ENCODE data around the gene TMEM59L. TPM values are rescaled to one million over a fixed set of nuclear protein-coding genes. Genes with fewer than 3 reads are reported as not detected.

TMEM59L gene
- total RNA-seq, 4 donors from 2014 or later: 0.96 to 4.0 (median 2.0) TPM

DNA sequence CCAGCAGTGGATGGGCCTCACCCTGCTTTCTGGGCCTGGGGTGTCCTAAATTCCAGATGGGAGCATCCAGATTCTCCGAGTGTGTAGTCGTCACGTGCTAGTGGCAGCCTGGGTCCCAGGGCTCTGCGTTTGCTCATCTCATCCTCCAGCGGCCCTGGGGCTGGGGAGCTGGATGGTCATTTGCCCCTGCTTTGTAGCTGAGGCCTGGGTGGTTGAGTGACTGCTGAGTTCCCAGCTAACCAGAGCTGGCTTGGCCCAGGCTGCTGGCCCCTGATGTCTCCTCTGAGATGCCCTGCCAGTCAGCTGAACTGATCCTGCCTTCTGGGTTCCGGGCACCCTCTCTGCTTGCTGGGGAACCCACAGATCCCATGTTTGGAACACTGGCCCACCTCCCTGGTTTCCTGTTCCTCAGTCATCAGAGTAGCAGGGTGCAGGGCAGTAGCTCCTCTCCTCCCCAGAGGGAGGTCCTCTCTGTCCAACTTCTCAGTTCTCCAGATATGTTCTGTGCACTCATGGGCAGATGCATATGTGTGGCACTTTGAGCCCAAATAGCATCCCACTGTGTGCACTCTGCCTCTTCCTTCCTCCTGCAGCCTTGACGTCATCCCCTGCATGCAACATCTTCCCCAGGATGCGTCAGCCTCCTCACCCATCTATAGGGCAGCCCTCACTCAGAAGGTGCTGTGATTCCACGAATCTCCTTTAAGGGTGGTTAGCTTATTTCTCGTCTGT is 48.4 kb downstream of the TMEM59L start:
- WGBS, 2 donors (ENCODE audit: low coverage in 1 of 2): 50 to 80% methylated on average over 1 of the region's 10 CpGs
- Histone ChIP-seq H3K9me3 (no peaks in the 10 kb centered on the region), H3K27me3 (no peaks in the 10 kb centered on the region), H3K27ac (peak overlapping the region in 3 of 4 donors; percentile 77 to 86 (median 84)), H3K4me3 (no peak overlapping the region), H3K4me1 (peaks cover 0 to 100% (median 57%) of the 10 kb centered on the region in 3 donors), H3K36me3 (peaks cover 0 to 20% of the 10 kb centered on the region in 2 donors)
- TF ChIP-seq POLR2A (IDR thresholded peaks at IDR 0.05): no peak
- TF ChIP-seq POLR2AphosphoS5 (IDR thresholded peaks at IDR 0.05): no peak
- no peak for TF ChIP-seq EP300 (IDR thresholded peaks at IDR 0.05)
- no peak for TF ChIP-seq CTCF (IDR thresholded peaks at IDR 0.05)
- no peak for ATAC-seq

- no peaks in the 10 kb centered on the region for H3K9me3 ChIP-seq
- no peak overlapping the region for H3K4me3 ChIP-seq
- 68% methylated on average over 7 of the region's 15 CpGs; no CpG with 5 or more reads in 1 of the 2 donors for WGBS, 2 donors (ENCODE audit: low coverage in 1 of 2)
- TF ChIP-seq CTCF (IDR thresholded peaks at IDR 0.05): no peak
- TF ChIP-seq POLR2A (IDR thresholded peaks at IDR 0.05): no peak
- TF ChIP-seq POLR2AphosphoS5 (IDR thresholded peaks at IDR 0.05): peak; percentile 11
- TF ChIP-seq EP300 (IDR thresholded peaks at IDR 0.05): no peak
- peaks cover 0 to 96% (median 51%) of the 10 kb centered on the region in 3 donors for H3K4me1 ChIP-seq
- H3K27ac ChIP-seq: peak overlapping the region in 3 of 4 donors; percentile 63 to 89 (median 86)
- H3K36me3 ChIP-seq: peaks cover 0 to 40% of the 10 kb centered on the region in 2 donors
- no peaks in the 10 kb centered on the region for H3K27me3 ChIP-seq
- ATAC-seq: no peak
Measured at GRCh38 chr19:18662972-18663732, 50.5 kb downstream of the TMEM59L start.

DNA sequence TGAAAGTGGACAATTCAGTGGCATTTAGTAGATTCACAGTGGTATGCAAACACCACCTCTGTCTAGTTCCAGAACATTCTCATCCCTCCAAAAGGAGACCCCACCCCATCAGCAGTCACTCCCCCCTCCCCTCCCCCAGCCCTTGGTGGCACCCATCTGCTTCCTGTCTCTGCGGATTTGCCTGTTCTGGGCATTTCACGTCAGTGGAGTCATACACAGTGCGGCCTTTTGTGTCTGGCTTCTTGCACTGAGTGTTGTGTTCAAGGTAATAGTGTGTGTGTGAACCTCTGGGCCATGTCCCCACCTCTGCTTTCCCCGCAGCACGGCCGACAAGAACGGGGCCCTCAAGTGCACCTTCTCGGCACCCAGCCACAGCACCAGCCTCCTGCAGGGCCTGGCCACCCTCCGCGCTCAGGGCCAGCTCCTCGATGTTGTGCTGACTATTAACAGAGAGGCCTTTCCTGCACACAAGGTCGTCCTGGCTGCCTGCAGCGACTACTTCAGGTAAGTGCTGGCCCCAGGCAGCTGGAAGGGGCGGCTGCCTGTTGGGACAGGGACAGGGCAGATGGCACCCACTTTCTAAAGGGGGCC is 51.4 kb downstream of the TMEM59L start:
- ATAC-seq: no peak
- Histone ChIP-seq H3K4me1 (peaks cover 0 to 91% (median 42%) of the 10 kb centered on the region in 3 donors), H3K27me3 (no peaks in the 10 kb centered on the region), H3K9me3 (no peaks in the 10 kb centered on the region), H3K4me3 (no peak overlapping the region), H3K27ac (peak overlapping the region in 3 of 4 donors; percentile 63 to 89 (median 86)), H3K36me3 (peaks cover 0 to 49% of the 10 kb centered on the region in 2 donors)
- no CpG with 5 or more reads among the region's 14 CpGs for WGBS, 2 donors (ENCODE audit: low coverage in 1 of 2)
- no peak for TF ChIP-seq CTCF (IDR thresholded peaks at IDR 0.05)
- TF ChIP-seq EP300 (IDR thresholded peaks at IDR 0.05): no peak
- TF ChIP-seq POLR2AphosphoS5 (IDR thresholded peaks at IDR 0.05): no peak
- no peak for TF ChIP-seq POLR2A (IDR thresholded peaks at IDR 0.05)

GRCh38 chr19:18665771-18666202 is 53.1 kb downstream of the TMEM59L start:
- no peak for TF ChIP-seq EP300 (IDR thresholded peaks at IDR 0.05)
- TF ChIP-seq POLR2A (IDR thresholded peaks at IDR 0.05): no peak
- no peak for TF ChIP-seq CTCF (IDR thresholded peaks at IDR 0.05)
- TF ChIP-seq POLR2AphosphoS5 (IDR thresholded peaks at IDR 0.05): no peak
- Histone ChIP-seq H3K27me3 (no peaks in the 10 kb centered on the region), H3K36me3 (peaks cover 0 to 59% of the 10 kb centered on the region in 2 donors), H3K9me3 (no peaks in the 10 kb centered on the region), H3K4me3 (no peak overlapping the region), H3K4me1 (peaks cover 0 to 91% (median 31%) of the 10 kb centered on the region in 3 donors), H3K27ac (peak overlapping the region; percentile 62 to 89 (median 88))
- WGBS, 2 donors (ENCODE audit: low coverage in 1 of 2): no CpG with 5 or more reads among the region's 22 CpGs
- peak; percentile 53 for ATAC-seq
